HuH-7.5 (cell line): Measurements from ENCODE around the gene OVOL1.
"Not testable (repeated sequence)": the region's sequence is repeated elsewhere in the genome, so short reads cannot be mapped to it uniquely, and the experiment has no call there.

Source experiments
- DNase-seq: peaks from one replicate; pipeline ENCODE4 v3.0.0; 2011; ENCODE audit warnings: low spot score

The OVOL1 gene

GRCh38 chr11:65816696-65817095, 29.8 kb downstream of the OVOL1 start:
- no peak for DNase-seq

- no peak for DNase-seq
Observed at GRCh38 chr11:65817312-65817834, 30.5 kb downstream of the OVOL1 start.

- peak; percentile 81 for DNase-seq
Observed at GRCh38 chr11:65817835-65818680, 31.2 kb downstream of the OVOL1 start.

- DNase-seq: no peak
Observed at GRCh38 chr11:65821107-65821506, 34.2 kb downstream of the OVOL1 start.

GRCh38 chr11:65822776-65823528, 36.1 kb downstream of the OVOL1 start:
- DNase-seq: no peak

GRCh38 chr11:65826984-65827735, 40.3 kb downstream of the OVOL1 start:
- DNase-seq: no peak

- no peak for DNase-seq
Observed at GRCh38 chr11:65829459-65829858, 42.6 kb downstream of the OVOL1 start.

GRCh38 chr11:65832231-65832630, 45.4 kb downstream of the OVOL1 start:
- DNase-seq: not testable (repeated sequence)

- peak; percentile 87 for DNase-seq
Observed at GRCh38 chr11:65833297-65834030, 46.6 kb downstream of the OVOL1 start, which contains the start of gene SNX32. SNX32 (plus strand) TSS chr11:65833963; CDS start chr11:65834066, 103 bp downstream.

GRCh38 chr11:65834202-65834601, 47.3 kb downstream of the OVOL1 start:
- no peak for DNase-seq

GRCh38 chr11:65842144-65842543, 55.3 kb downstream of the OVOL1 start:
- no peak for DNase-seq

- no peak for DNase-seq
Observed at GRCh38 chr11:65843811-65844210, 56.9 kb downstream of the OVOL1 start.

GRCh38 chr11:65844231-65844872, 57.5 kb downstream of the OVOL1 start:
- DNase-seq: no peak
